ENCODE measurements around the gene CD99.
"Not testable (repeated sequence)": the region's sequence is repeated elsewhere in the genome, so short reads cannot be mapped to it uniquely, and the experiment has no call there.

Gene CD99

GRCh38 chrX:2719774-2720447 is 28.8 kb downstream of the CD99 start:
- in situ Hi-C loops (cut with MboI; ENCODE audit: low sequenced_read_pairs): no loop called here

- in situ Hi-C loops (cut with MboI; ENCODE audit: low sequenced_read_pairs): no loop called here
These were observed 32.3 kb downstream of the CD99 start for GRCh38 chrX:2723286-2723879.

GRCh38 chrX:2727264-2727663 is 36.2 kb downstream of the CD99 start:
- in situ Hi-C loops (cut with MboI; ENCODE audit: low sequenced_read_pairs): not testable (repeated sequence)

- in situ Hi-C loops (cut with MboI; ENCODE audit: low sequenced_read_pairs): no loop called here
These were observed 41.0 kb downstream of the CD99 start for GRCh38 chrX:2732076-2732475.

- in situ Hi-C loops (cut with MboI; ENCODE audit: low sequenced_read_pairs): no loop called here
These were observed 41.6 kb downstream of the CD99 start for GRCh38 chrX:2732649-2733048.

GRCh38 chrX:2733286-2733685 is 42.2 kb downstream of the CD99 start:
- in situ Hi-C loops (cut with MboI; ENCODE audit: low sequenced_read_pairs): no loop called here

- in situ Hi-C loops (cut with MboI; ENCODE audit: low sequenced_read_pairs): no loop called here
These were observed 44.2 kb downstream of the CD99 start for GRCh38 chrX:2735270-2735669.

- in situ Hi-C loops (cut with MboI; ENCODE audit: low sequenced_read_pairs): no loop called here
These were observed 49.6 kb downstream of the CD99 start for GRCh38 chrX:2740672-2741071.

GRCh38 chrX:2741386-2741785 is 50.3 kb downstream of the CD99 start:
- in situ Hi-C loops (cut with MboI; ENCODE audit: low sequenced_read_pairs): no loop called here

GRCh38 chrX:2746250-2746649 is 55.2 kb downstream of the CD99 start:
- in situ Hi-C loops (cut with MboI; ENCODE audit: low sequenced_read_pairs): not testable (repeated sequence)

GRCh38 chrX:2748171-2748814 is 57.2 kb downstream of the CD99 start:
- in situ Hi-C loops (cut with MboI; ENCODE audit: low sequenced_read_pairs): no loop called here

GRCh38 chrX:2748815-2749188 is 57.7 kb downstream of the CD99 start:
- in situ Hi-C loops (cut with MboI; ENCODE audit: low sequenced_read_pairs): no loop called here

GRCh38 chrX:2751291-2751690 is 60.2 kb downstream of the CD99 start:
- in situ Hi-C loops (cut with MboI; ENCODE audit: low sequenced_read_pairs): no loop called here

- in situ Hi-C loops (cut with MboI; ENCODE audit: low sequenced_read_pairs): not testable (repeated sequence)
These were observed 60.8 kb downstream of the CD99 start, which contains the start of gene XG for GRCh38 chrX:2751874-2752300. Gene XG (plus strand): TSS chrX:2752040. CDS start chrX:2752275, 235 bp downstream.

- in situ Hi-C loops (cut with MboI; ENCODE audit: low sequenced_read_pairs): not testable (repeated sequence)
These were observed 61.3 kb downstream of the CD99 start for GRCh38 chrX:2752441-2752840.

- in situ Hi-C loops (cut with MboI; ENCODE audit: low sequenced_read_pairs): not testable (repeated sequence)
These were observed 64.1 kb downstream of the CD99 start for GRCh38 chrX:2755163-2755715.

- in situ Hi-C loops (cut with MboI; ENCODE audit: low sequenced_read_pairs): no loop called here
These were observed 65.5 kb downstream of the CD99 start for GRCh38 chrX:2756548-2756947.

GRCh38 chrX:2761246-2761645 is 70.2 kb downstream of the CD99 start:
- in situ Hi-C loops (cut with MboI; ENCODE audit: low sequenced_read_pairs): no loop called here

- in situ Hi-C loops (cut with MboI; ENCODE audit: low sequenced_read_pairs): not testable (repeated sequence)
These were observed 71.6 kb downstream of the CD99 start for GRCh38 chrX:2762671-2763070.

- in situ Hi-C loops (cut with MboI; ENCODE audit: low sequenced_read_pairs): not testable (repeated sequence)
These were observed 73.9 kb downstream of the CD99 start for GRCh38 chrX:2764766-2765548.

- in situ Hi-C loops (cut with MboI; ENCODE audit: low sequenced_read_pairs): no loop called here
These were observed 74.4 kb downstream of the CD99 start for GRCh38 chrX:2765549-2765830.
